ENCODE measurements around the gene VWA2.

Gene VWA2

DNA sequence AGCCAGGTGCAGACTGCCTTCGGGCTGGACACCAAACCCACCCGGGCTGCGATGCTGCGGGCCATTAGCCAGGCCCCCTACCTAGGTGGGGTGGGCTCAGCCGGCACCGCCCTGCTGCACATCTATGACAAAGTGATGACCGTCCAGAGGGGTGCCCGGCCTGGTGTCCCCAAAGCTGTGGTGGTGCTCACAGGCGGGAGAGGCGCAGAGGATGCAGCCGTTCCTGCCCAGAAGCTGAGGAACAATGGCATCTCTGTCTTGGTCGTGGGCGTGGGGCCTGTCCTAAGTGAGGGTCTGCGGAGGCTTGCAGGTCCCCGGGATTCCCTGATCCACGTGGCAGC is 50.0 kb downstream of the VWA2 start:
- peaks cover 19% of the 10 kb centered on the region for H3K27me3 ChIP-seq (ENCODE audit: control insufficient read depth, insufficient read depth, low read length)
- no peak overlapping the region for H3K4me2 ChIP-seq (ENCODE audit: low read length)
- H3K9me3 ChIP-seq (replicated peaks; ENCODE audit: low read length) = no peaks in the 10 kb centered on the region
- H3K36me3 ChIP-seq (ENCODE audit: insufficient read depth, low read length) = no peaks in the 10 kb centered on the region
- H3K9ac ChIP-seq (ENCODE audit: low read depth, low read length) = no peak overlapping the region
- H3K4me1 ChIP-seq (ENCODE audit: control insufficient read depth, insufficient read depth, low read length) = no peaks in the 10 kb centered on the region
- H3K4me3 ChIP-seq (ENCODE audit: low read length) = no peak overlapping the region

DNA sequence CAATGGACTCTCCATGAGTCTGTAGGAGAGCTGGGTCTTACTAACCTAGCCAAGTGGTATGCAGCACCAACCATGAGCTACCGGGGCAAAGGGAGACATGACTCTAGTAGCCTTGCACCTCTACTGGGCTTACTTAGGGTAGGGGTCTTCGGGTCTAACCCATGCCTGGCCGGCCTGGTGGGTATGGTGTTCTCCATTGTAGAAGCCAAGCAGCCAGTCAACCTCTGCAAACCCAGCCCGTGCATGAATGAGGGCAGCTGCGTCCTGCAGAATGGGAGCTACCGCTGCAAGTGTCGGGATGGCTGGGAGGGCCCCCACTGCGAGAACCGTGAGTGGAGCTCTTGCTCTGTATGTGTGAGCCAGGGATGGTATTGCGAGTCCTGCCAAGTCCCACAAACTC is 51.0 kb downstream of the VWA2 start:
- H3K4me2 ChIP-seq (ENCODE audit: low read length) = no peak overlapping the region
- no peak overlapping the region for H3K9ac ChIP-seq (ENCODE audit: low read depth, low read length)
- no peaks in the 10 kb centered on the region for H3K36me3 ChIP-seq (ENCODE audit: insufficient read depth, low read length)
- H3K4me1 ChIP-seq (ENCODE audit: control insufficient read depth, insufficient read depth, low read length) = no peaks in the 10 kb centered on the region
- peaks cover 12% of the 10 kb centered on the region for H3K27me3 ChIP-seq (ENCODE audit: control insufficient read depth, insufficient read depth, low read length)
- no peak overlapping the region for H3K4me3 ChIP-seq (ENCODE audit: low read length)
- no peaks in the 10 kb centered on the region for H3K9me3 ChIP-seq (replicated peaks; ENCODE audit: low read length)

DNA sequence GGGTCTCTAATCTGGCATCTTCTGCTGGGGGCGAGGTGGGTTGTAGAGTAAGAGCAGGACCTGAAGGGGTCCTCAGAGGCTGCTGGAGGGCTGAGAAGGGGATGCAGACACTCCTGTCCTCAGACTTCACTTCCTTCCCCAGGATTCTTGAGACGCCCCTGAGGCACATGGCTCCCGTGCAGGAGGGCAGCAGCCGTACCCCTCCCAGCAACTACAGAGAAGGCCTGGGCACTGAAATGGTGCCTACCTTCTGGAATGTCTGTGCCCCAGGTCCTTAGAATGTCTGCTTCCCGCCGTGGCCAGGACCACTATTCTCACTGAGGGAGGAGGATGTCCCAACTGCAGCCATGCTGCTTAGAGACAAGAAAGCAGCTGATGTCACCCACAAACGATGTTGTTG is 52.0 kb downstream of the VWA2 start:
- H3K9me3 ChIP-seq (replicated peaks; ENCODE audit: low read length) = peaks cover 3% of the 10 kb centered on the region
- no peak overlapping the region for H3K4me2 ChIP-seq (ENCODE audit: low read length)
- peaks cover 4% of the 10 kb centered on the region for H3K27me3 ChIP-seq (ENCODE audit: control insufficient read depth, insufficient read depth, low read length)
- no peaks in the 10 kb centered on the region for H3K4me1 ChIP-seq (ENCODE audit: control insufficient read depth, insufficient read depth, low read length)
- no peaks in the 10 kb centered on the region for H3K36me3 ChIP-seq (ENCODE audit: insufficient read depth, low read length)
- no peak overlapping the region for H3K9ac ChIP-seq (ENCODE audit: low read depth, low read length)
- no peak overlapping the region for H3K4me3 ChIP-seq (ENCODE audit: low read length)

DNA sequence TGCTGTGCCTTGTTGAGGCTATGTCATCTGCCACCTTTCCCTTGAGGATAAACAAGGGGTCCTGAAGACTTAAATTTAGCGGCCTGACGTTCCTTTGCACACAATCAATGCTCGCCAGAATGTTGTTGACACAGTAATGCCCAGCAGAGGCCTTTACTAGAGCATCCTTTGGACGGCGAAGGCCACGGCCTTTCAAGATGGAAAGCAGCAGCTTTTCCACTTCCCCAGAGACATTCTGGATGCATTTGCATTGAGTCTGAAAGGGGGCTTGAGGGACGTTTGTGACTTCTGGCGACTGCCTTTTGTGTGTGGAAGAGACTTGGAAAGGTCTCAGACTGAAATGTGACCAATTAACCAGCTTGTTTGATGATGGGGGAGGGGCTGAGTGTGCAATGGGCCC is 52.5 kb downstream of the VWA2 start:
- no peak overlapping the region for H3K9ac ChIP-seq (ENCODE audit: low read depth, low read length)
- no peaks in the 10 kb centered on the region for H3K36me3 ChIP-seq (ENCODE audit: insufficient read depth, low read length)
- H3K4me1 ChIP-seq (ENCODE audit: control insufficient read depth, insufficient read depth, low read length) = no peaks in the 10 kb centered on the region
- no peak overlapping the region for H3K4me2 ChIP-seq (ENCODE audit: low read length)
- peaks cover 3% of the 10 kb centered on the region for H3K9me3 ChIP-seq (replicated peaks; ENCODE audit: low read length)
- H3K4me3 ChIP-seq (ENCODE audit: low read length) = no peak overlapping the region
- H3K27me3 ChIP-seq (ENCODE audit: control insufficient read depth, insufficient read depth, low read length) = peaks cover 4% of the 10 kb centered on the region

DNA sequence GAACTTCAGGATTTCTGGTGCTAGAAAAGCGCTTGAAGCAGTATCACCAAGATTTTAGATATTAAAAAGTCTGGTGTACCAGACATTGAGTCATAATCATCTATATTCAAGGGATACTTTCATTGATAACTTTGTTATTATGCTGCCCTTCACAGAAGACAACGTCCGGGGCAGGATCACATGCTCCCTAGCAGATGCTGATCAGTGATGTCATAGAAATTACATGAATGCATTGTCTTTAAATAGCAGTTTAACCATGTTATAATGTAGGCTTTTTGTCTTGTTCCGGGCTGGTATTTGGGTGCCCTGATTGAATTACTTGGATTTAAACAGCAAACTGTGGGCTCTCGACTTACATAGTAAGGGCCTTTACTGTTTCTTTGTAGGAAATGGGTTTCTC is 54.0 kb downstream of the VWA2 start:
- no peaks in the 10 kb centered on the region for H3K4me1 ChIP-seq (ENCODE audit: control insufficient read depth, insufficient read depth, low read length)
- no peak overlapping the region for H3K4me3 ChIP-seq (ENCODE audit: low read length)
- no peak overlapping the region for H3K9ac ChIP-seq (ENCODE audit: low read depth, low read length)
- peaks cover 4% of the 10 kb centered on the region for H3K27me3 ChIP-seq (ENCODE audit: control insufficient read depth, insufficient read depth, low read length)
- no peak overlapping the region for H3K4me2 ChIP-seq (ENCODE audit: low read length)
- no peaks in the 10 kb centered on the region for H3K36me3 ChIP-seq (ENCODE audit: insufficient read depth, low read length)
- H3K9me3 ChIP-seq (replicated peaks; ENCODE audit: low read length) = peaks cover 3% of the 10 kb centered on the region

DNA sequence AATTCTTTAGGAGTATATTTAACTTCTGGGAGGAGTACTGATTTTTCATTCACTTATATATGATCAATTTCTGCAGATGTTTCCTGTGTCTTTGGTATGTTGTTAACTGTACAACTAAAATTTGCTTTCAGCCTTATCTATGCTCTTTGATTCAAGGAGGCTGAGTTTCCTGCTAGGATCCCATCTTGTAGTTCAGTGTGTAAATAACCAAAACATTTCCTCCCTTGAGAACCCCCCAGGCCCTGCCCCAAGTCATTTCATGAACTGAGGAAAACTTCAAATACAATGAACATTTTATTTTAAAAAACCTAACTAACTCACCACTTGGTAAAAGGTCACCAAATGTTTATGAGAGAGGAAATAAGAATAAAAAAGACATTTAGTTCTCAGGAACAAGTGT is 55.5 kb downstream of the VWA2 start:
- Histone ChIP-seq H3K4me3 (ENCODE audit: low read length) (no peak overlapping the region), H3K36me3 (ENCODE audit: insufficient read depth, low read length) (no peaks in the 10 kb centered on the region), H3K27me3 (ENCODE audit: control insufficient read depth, insufficient read depth, low read length) (peaks cover 3% of the 10 kb centered on the region), H3K9me3 (replicated peaks; ENCODE audit: low read length) (peaks cover 3% of the 10 kb centered on the region), H3K9ac (ENCODE audit: low read depth, low read length) (no peak overlapping the region), H3K4me1 (ENCODE audit: control insufficient read depth, insufficient read depth, low read length) (no peaks in the 10 kb centered on the region), H3K4me2 (ENCODE audit: low read length) (no peak overlapping the region)

DNA sequence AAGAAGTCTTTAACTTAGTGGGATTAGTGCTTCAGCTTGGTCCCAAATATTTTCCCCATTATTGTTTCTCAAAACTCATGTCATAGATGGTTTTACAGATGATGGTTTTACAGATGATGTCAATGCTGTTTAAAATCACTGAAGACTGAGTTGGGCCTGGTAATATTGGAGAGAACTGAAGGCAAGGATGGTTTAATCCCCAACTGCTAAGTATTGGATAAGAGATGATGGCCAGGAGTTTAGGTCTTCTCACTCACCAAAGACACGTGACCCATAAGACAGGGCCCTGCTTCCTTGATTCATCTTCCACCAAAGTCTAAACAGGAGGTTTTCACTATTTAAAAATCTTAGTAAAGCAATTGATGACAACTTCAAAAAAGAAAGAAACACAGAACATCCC is 56.3 kb downstream of the VWA2 start:
- no peak overlapping the region for H3K4me3 ChIP-seq (ENCODE audit: low read length)
- peaks cover 3% of the 10 kb centered on the region for H3K27me3 ChIP-seq (ENCODE audit: control insufficient read depth, insufficient read depth, low read length)
- H3K9me3 ChIP-seq (replicated peaks; ENCODE audit: low read length) = peaks cover 3% of the 10 kb centered on the region
- H3K4me1 ChIP-seq (ENCODE audit: control insufficient read depth, insufficient read depth, low read length) = no peaks in the 10 kb centered on the region
- H3K36me3 ChIP-seq (ENCODE audit: insufficient read depth, low read length) = no peaks in the 10 kb centered on the region
- H3K4me2 ChIP-seq (ENCODE audit: low read length) = no peak overlapping the region
- H3K9ac ChIP-seq (ENCODE audit: low read depth, low read length) = no peak overlapping the region

DNA sequence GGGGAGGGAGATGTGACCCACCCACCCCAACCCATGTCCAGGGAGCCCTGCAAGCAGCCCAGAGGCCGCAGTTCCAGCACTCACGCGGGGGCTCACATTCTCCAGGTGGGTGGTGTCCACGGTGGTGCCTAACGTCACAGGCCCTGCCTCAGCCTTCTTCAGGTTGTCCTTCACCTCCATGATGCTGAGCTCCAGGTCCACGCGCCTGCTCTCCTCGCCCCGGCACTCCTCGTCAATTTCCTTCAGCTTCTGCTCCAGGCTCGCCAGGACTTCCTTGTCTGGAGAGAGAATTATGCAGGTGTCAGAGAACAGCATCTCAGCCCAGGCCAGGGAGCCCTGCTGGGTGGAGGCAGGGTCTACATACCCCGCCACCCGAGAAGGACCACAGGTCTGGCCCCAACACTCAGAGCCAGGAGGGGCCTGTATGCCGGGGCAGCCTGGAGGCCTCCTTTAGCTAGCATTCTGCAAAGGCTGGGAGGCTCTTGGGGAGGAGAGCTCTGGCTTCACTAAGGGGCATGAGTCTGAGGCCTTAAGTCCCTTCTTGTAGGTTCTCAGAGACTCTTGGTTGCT is 58.2 kb downstream of the VWA2 start:
- H3K4me2 ChIP-seq (ENCODE audit: low read length) = no peak overlapping the region
- no peak overlapping the region for H3K4me3 ChIP-seq (ENCODE audit: low read length)
- H3K36me3 ChIP-seq (ENCODE audit: insufficient read depth, low read length) = no peaks in the 10 kb centered on the region
- no peak overlapping the region for H3K9ac ChIP-seq (ENCODE audit: low read depth, low read length)
- H3K9me3 ChIP-seq (replicated peaks; ENCODE audit: low read length) = peaks cover 3% of the 10 kb centered on the region
- H3K4me1 ChIP-seq (ENCODE audit: control insufficient read depth, insufficient read depth, low read length) = no peaks in the 10 kb centered on the region
- H3K27me3 ChIP-seq (ENCODE audit: control insufficient read depth, insufficient read depth, low read length) = peaks cover 13% of the 10 kb centered on the region

DNA sequence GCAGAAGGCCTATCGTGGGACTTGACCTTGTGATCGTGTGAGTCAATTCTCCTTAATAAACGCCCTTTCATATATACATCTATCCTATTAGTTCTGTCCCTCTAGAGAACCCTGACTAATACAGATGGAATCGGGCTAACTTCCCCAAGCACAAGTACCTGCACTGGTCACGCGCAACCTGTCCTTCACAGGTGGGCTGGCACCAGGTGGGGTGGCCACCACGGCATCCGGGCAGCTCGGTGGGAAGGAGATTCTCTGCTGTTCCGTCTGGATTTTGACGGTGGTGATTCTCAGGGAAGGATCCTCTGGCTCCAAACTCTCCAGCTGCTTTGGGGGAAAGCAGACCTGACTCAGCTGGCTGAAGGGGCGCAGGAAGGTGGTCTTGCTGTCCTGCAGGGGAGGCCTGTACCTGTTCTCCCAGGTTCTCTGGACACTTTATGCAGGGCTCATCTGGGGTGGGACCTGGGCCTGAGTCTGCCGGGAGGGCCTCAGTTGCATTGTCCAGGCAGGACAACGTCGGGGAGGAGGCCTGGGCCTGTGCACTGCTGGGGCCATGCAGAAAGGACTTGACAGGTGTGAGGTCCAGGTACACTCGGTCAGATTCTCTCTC is 61.1 kb downstream of the VWA2 start:
- no peak overlapping the region for H3K4me3 ChIP-seq (ENCODE audit: low read length)
- no peaks in the 10 kb centered on the region for H3K36me3 ChIP-seq (ENCODE audit: insufficient read depth, low read length)

DNA sequence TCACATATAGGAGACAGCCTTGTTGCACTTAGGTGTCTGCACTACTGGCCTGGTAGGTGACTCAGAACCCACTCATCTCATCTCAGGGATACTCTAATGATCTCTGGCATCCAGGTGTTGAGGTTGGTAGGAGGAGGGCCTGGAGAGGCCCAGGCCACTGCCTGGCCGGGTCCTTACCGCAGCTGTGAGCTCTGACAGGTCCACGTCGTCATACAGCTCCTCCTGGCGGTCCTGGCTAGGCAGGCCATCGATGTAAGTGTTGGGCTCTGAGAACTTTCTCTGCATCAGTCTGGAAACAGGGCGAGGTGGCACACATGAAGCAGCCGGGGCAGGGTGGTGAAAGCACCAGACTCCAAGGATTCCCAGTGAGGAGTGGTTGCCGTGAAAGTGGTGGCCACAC is 62.1 kb downstream of the VWA2 start:
- H3K4me3 ChIP-seq (ENCODE audit: low read length) = no peak overlapping the region
- no peaks in the 10 kb centered on the region for H3K9me3 ChIP-seq (replicated peaks; ENCODE audit: low read length)
- H3K36me3 ChIP-seq (ENCODE audit: insufficient read depth, low read length) = no peaks in the 10 kb centered on the region

More for the DNA sequence above, 61.1 kb downstream of the VWA2 start:
- Histone ChIP-seq H3K4me1 (ENCODE audit: control insufficient read depth, insufficient read depth, low read length) (peaks cover 7% of the 10 kb centered on the region), H3K4me2 (ENCODE audit: low read length) (no peak overlapping the region), H3K27me3 (ENCODE audit: control insufficient read depth, insufficient read depth, low read length) (peaks cover 18% of the 10 kb centered on the region), H3K9ac (ENCODE audit: low read depth, low read length) (no peak overlapping the region), H3K9me3 (replicated peaks; ENCODE audit: low read length) (peaks cover 3% of the 10 kb centered on the region)

DNA sequence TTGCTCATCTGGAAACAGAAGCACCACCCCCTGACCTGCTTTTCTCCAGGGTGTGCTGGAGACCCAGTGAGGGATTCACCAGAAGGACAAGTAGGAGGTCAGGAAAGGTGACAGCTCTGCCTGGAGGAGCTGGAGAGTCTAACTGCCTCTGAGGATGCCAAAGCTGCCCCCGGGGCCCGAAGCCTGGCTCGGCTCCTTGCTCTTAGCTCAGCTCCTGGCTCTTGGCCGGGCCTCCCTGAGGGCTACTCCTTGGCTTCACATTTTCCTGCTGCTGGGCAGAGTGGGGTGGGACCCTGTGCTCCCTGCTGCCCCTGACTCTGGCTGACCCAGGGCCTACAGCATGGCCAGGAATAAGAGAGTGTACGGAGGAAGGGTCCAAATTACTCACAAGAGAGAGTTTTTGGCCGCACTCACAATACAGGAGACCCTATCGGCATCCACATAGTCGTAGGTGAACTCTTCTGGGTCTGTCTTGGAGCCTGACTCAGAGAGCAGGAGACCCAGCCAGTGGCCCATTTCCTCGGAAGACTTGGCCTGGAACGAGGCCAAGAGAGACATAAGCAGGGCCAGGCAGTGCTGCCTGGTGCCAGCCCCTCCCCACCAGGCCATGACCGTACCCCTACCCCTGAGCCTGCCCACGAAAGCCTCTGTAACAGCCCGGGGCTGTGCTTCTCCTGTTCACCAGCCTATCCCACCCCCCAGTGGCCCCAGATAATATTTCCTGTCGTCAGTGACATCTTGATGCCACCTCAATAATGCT is 63.1 kb downstream of the VWA2 start:
- no peaks in the 10 kb centered on the region for H3K9me3 ChIP-seq (replicated peaks; ENCODE audit: low read length)
- H3K4me3 ChIP-seq (ENCODE audit: low read length) = no peak overlapping the region
- H3K4me2 ChIP-seq (ENCODE audit: low read length) = no peak overlapping the region
- peaks cover 20% of the 10 kb centered on the region for H3K27me3 ChIP-seq (ENCODE audit: control insufficient read depth, insufficient read depth, low read length)
- H3K36me3 ChIP-seq (ENCODE audit: insufficient read depth, low read length) = no peaks in the 10 kb centered on the region
- peaks cover 15% of the 10 kb centered on the region for H3K4me1 ChIP-seq (ENCODE audit: control insufficient read depth, insufficient read depth, low read length)
- no peak overlapping the region for H3K9ac ChIP-seq (ENCODE audit: low read depth, low read length)

More for the DNA sequence above, 62.1 kb downstream of the VWA2 start:
- peaks cover 18% of the 10 kb centered on the region for H3K27me3 ChIP-seq (ENCODE audit: control insufficient read depth, insufficient read depth, low read length)
- peaks cover 7% of the 10 kb centered on the region for H3K4me1 ChIP-seq (ENCODE audit: control insufficient read depth, insufficient read depth, low read length)
- no peak overlapping the region for H3K9ac ChIP-seq (ENCODE audit: low read depth, low read length)
- H3K4me2 ChIP-seq (ENCODE audit: low read length) = no peak overlapping the region

DNA sequence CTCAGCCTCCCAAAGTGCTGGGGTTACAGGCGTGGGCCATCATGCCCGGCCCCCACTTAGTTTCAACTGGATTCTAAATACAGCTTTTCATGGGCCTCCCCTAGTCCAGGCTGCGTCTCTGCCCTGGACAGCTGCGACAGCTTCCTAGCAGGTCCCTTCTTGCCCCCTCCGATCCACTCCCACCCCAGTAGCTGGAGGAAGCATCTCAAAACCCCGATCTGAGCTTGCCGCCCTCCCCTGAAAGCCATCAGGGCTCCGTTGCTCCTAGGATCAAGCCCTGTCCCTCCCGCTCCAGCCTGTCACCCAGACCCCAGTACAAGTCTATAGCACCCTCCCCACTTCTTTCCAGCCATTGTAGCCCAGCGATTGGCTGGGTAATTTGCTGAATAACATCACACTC is 64.5 kb downstream of the VWA2 start:
- no peaks in the 10 kb centered on the region for H3K9me3 ChIP-seq (replicated peaks; ENCODE audit: low read length)
- peaks cover 28% of the 10 kb centered on the region for H3K27me3 ChIP-seq (ENCODE audit: control insufficient read depth, insufficient read depth, low read length)
- no peaks in the 10 kb centered on the region for H3K36me3 ChIP-seq (ENCODE audit: insufficient read depth, low read length)
- H3K9ac ChIP-seq (ENCODE audit: low read depth, low read length) = no peak overlapping the region
- no peak overlapping the region for H3K4me3 ChIP-seq (ENCODE audit: low read length)
- H3K4me2 ChIP-seq (ENCODE audit: low read length) = no peak overlapping the region
- H3K4me1 ChIP-seq (ENCODE audit: control insufficient read depth, insufficient read depth, low read length) = peaks cover 19% of the 10 kb centered on the region
